ENCODE measurements around the gene ZCCHC24. TPM values are rescaled to one million over a fixed set of nuclear protein-coding genes. Genes with fewer than 3 reads are reported as not detected.

Gene ZCCHC24
- polyA plus RNA-seq, 6 donors from 2014 or later: 0.12 to 0.54 (median 0.43) TPM; not detected in 1

Other genes with a start within 250 kb of the ZCCHC24 start
- gene PPIF, start 98.2 kb downstream of the ZCCHC24 start, polyA plus RNA-seq (ENCODE audit: low read depth in 6 of 6): 10 to 100 TPM in 4 of 6 donors, 1 to 10 TPM in 2; 9.5 to 16.1 (median 12.7) TPM
- gene EIF5AL1, start 66.9 kb upstream of the ZCCHC24 start, polyA plus RNA-seq (ENCODE audit: low read depth in 6 of 6): under 1 TPM; 0.12 to 0.52 (median 0.36) TPM
- not detected for gene SFTPA2, start 114.8 kb upstream of the ZCCHC24 start, polyA plus RNA-seq (ENCODE audit: low read depth in 6 of 6)
- gene SFTPA1, start 165.3 kb upstream of the ZCCHC24 start, polyA plus RNA-seq (ENCODE audit: low read depth in 6 of 6): not detected

Data from naive B cell (primary cell).